Nephron (organoid): ENCODE results near the gene KRI1.
"Not testable (repeated sequence)": the region's sequence is repeated elsewhere in the genome, so short reads cannot be mapped to it uniquely, and the experiment has no call there.

Experiments
- H3K27ac Mint-ChIP-seq, 3 experiments: 2 replicates each; pipeline ENCODE4 v1.8.0; 2020; ENCODE audit warnings: mixed read lengths in 3 of 3, mild to moderate bottlenecking in 2 of 3, moderate library complexity in 1 of 3
- H3K27me3 Mint-ChIP-seq: 2 replicates; pipeline ENCODE4 v1.8.0; 2021; ENCODE audit warnings: low read depth, mild to moderate bottlenecking, moderate library complexity, mixed read lengths
- H3K36me3 Mint-ChIP-seq: 2 replicates; pipeline ENCODE4 v1.8.0; 2020; ENCODE audit warnings: low read depth, mixed read lengths
- H3K4me1 Mint-ChIP-seq: 2 replicates; pipeline ENCODE4 v1.8.0; 2020; ENCODE audit warnings: mixed read lengths
- H3K4me3 Mint-ChIP-seq, 3 experiments: 2 replicates each; pipeline ENCODE4 v1.8.0; 2020; ENCODE audit warnings: mild to moderate bottlenecking in 3 of 3, mixed read lengths in 3 of 3, moderate library complexity in 2 of 3
- H3K9me3 Mint-ChIP-seq: 2 replicates; pipeline ENCODE4 v1.8.0; 2020; ENCODE audit warnings: mixed read lengths
- CTCF ChIP-seq, 3 experiments: fragments of 200-600 bp; sonication (generic); IDR thresholded peaks; one replicate each; pipeline ENCODE4 v1.5.0; 2021; ENCODE audit warnings: antibody characterized with exemption in 3 of 3; ENCODE audit not compliant: unreplicated experiment in 3 of 3

Gene KRI1

GRCh38 chr19:10582091-10582490 is 16.3 kb upstream of the KRI1 start:
- Mint-ChIP-seq H3K4me3 (no peak overlapping the region), H3K27ac (no peak overlapping the region), H3K27me3 (peaks cover 37% of the 10 kb centered on the region), H3K36me3 (peaks cover 3% of the 10 kb centered on the region), H3K4me1 (peaks cover 5% of the 10 kb centered on the region), H3K9me3 (peaks cover 3% of the 10 kb centered on the region)
- TF ChIP-seq CTCF (IDR thresholded peaks at IDR 0.05; ENCODE audit: unreplicated experiment in 3 of 3): no peak

GRCh38 chr19:10580979-10581631 is 15.3 kb upstream of the KRI1 start:
- peak overlapping the region in 1 of 3 experiments; percentile 14 for H3K4me3 Mint-ChIP-seq
- H3K36me3 Mint-ChIP-seq: peaks cover 3% of the 10 kb centered on the region
- peaks cover 5% of the 10 kb centered on the region for H3K4me1 Mint-ChIP-seq
- peak; percentile 98 to 99 (median 99) for TF ChIP-seq CTCF (IDR thresholded peaks at IDR 0.05; ENCODE audit: unreplicated experiment in 3 of 3)
- peak overlapping the region in 2 of 3 experiments; percentile 10 to 19 for H3K27ac Mint-ChIP-seq
- no peaks in the 10 kb centered on the region for H3K9me3 Mint-ChIP-seq
- peaks cover 28% of the 10 kb centered on the region for H3K27me3 Mint-ChIP-seq

- H3K27ac Mint-ChIP-seq: no peak overlapping the region
- H3K9me3 Mint-ChIP-seq: no peaks in the 10 kb centered on the region
- no peak for TF ChIP-seq CTCF (IDR thresholded peaks at IDR 0.05; ENCODE audit: unreplicated experiment in 3 of 3)
- peaks cover 3% of the 10 kb centered on the region for H3K36me3 Mint-ChIP-seq
- no peak overlapping the region for H3K4me3 Mint-ChIP-seq
- H3K4me1 Mint-ChIP-seq: peaks cover 5% of the 10 kb centered on the region
- peaks cover under 1% of the 10 kb centered on the region for H3K27me3 Mint-ChIP-seq
Observed at GRCh38 chr19:10577951-10578350, 12.1 kb upstream of the KRI1 start.

GRCh38 chr19:10575011-10575716 is 9.4 kb upstream of the KRI1 start:
- TF ChIP-seq CTCF (IDR thresholded peaks at IDR 0.05; ENCODE audit: unreplicated experiment in 3 of 3): no peak
- no peaks in the 10 kb centered on the region for H3K27me3 Mint-ChIP-seq
- H3K36me3 Mint-ChIP-seq: no peaks in the 10 kb centered on the region
- peaks cover 5% of the 10 kb centered on the region for H3K4me1 Mint-ChIP-seq
- H3K4me3 Mint-ChIP-seq: no peak overlapping the region
- H3K9me3 Mint-ChIP-seq: no peaks in the 10 kb centered on the region
- no peak overlapping the region for H3K27ac Mint-ChIP-seq

GRCh38 chr19:10574462-10574861 is 8.7 kb upstream of the KRI1 start:
- Mint-ChIP-seq H3K36me3 (no peaks in the 10 kb centered on the region), H3K27me3 (no peaks in the 10 kb centered on the region), H3K4me1 (peaks cover 6% of the 10 kb centered on the region), H3K9me3 (no peaks in the 10 kb centered on the region), H3K27ac (no peak overlapping the region), H3K4me3 (no peak overlapping the region)
- TF ChIP-seq CTCF (IDR thresholded peaks at IDR 0.05; ENCODE audit: unreplicated experiment in 3 of 3): no peak

GRCh38 chr19:10573793-10574192 is 8.0 kb upstream of the KRI1 start:
- not testable (repeated sequence) for H3K4me3 Mint-ChIP-seq, H3K27me3 Mint-ChIP-seq, H3K27ac Mint-ChIP-seq, H3K36me3 Mint-ChIP-seq, H3K9me3 Mint-ChIP-seq
- peaks cover 13% of the 10 kb centered on the region for H3K4me1 Mint-ChIP-seq
